Stimulated activated CD4-positive, alpha-beta T cell treated with anti-CD3 and anti-CD28 coated beads, Interleukin-15, amount 100 ng/mL, for 1 hour (primary cell): ENCODE measurements around the gene DCUN1D2.

ENCODE experiments used
- DNase-seq, 2 donors: peaks; one replicate each; pipeline ENCODE4 v3.0.0-alpha.2; 2020; ENCODE audit warnings: low read depth in 1 of 2, low spot score in 1 of 2

The DCUN1D2 gene

GRCh38 chr13:113412440-113412839 is 78.1 kb downstream of the DCUN1D2 start:
- DNase-seq: no peak

DNA sequence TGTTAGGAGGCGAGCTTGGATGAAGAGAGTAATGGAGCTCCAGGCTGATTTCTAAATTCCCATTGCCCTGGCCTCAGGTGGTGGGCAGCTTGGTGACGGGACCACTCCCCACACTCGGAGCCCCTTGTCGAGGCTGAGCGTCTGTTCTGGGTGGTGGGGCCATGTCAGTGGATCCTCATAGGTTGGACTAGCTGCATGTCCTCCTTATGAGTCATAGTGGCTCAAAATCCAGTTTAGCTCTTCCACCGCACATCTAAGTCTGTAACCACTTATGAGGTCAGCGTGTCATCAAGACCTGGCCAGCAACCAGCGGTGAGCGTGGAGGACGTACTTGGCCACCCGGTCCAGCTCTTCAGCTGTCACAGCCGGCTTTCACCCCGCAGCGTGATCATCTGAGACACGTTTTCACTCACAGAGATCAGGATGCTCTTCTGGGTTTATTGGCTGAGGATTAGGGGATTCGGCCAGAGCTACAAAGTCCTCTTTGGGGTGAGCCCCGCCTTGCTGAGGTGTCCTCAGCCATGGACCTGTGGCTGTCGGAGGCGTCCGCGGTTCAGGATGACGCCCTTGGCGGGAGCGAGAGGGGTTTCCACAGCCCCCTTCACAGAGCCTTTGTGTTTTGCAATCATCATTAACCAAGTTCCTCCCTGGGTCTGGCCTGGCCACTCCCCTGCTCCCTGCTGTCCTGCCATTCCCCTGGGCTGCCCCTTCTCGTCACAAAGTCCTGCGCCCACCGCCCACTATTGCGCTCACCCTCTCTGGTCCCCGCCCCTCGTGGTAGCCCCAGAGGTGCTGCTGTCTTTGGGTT is 79.1 kb downstream of the DCUN1D2 start:
- DNase-seq: no peak

DNA sequence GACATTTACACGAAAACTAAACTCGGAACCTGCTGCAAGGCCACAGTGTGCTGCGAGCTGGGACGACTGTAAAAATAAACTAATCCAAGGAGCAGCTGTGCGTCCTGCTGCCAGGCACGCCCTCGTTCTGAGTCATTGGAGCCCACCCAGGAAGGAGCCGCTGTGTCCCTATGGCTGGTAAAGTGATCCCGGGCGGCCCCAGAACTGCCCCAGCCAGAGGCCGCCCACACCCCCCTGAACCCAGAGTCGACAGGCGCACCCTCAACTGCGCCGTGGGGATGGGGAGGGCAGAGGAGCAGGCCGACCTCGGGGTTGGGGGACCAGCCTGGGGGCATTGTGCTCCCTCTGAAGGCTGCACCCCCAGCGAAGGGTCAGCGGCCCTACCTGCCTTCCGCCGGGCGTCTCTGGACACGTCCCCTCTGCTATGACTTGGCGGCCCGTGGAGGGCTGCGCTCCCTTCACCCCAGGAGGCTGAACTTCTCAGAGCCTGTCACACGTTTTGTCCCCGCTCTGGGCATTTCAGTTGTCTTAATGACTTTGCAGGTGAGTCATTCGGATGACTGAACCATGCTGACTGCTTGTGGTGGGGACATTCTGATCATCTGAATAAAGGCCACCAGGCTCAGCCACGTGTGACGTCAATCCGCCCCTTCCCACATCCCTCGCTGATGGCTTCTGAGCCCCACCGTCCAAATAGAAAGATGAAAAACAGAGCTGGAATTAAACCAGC is 79.9 kb downstream of the DCUN1D2 start:
- no peak for DNase-seq

DNA sequence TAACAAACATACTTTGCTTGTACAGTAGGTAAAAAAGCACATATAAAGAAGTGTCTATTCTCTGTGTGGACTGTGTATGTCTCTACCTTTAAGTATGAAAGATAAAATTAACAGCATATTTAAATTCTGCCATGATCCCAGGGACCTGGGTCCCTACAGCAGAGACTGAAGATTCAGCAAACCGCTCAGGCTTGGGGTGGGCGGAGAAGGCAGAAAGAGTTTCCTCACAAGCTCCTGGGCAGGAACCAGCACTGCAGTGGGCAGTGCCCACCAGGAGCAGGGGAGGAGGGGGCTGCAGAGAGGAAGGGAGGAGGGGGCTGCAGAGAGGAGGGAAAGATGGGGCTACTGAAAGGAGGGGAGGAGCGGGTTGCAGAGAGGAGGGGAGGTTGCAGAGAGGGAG is 81.9 kb downstream of the DCUN1D2 start:
- no peak for DNase-seq

- no peak for DNase-seq
Observed at GRCh38 chr13:113407531-113408393, 82.7 kb downstream of the DCUN1D2 start.

GRCh38 chr13:113407103-113407530 is 83.4 kb downstream of the DCUN1D2 start:
- DNase-seq: no peak

- no peak for DNase-seq
Observed at GRCh38 chr13:113406321-113407102, 84.0 kb downstream of the DCUN1D2 start.
